Retinal pigment epithelial cell (primary cell): ENCODE results near the gene CEP95.

Source experiments
- DNase-seq: peaks from one replicate; pipeline ENCODE4 v3.0.0-alpha.2; 2010; ENCODE audit warnings: low read depth
- H3K4me3 ChIP-seq: 2 replicates; pipeline ENCODE4 v1.5.1; 2011; ENCODE audit warnings: mild to moderate bottlenecking, low read length, control low read depth, moderate library complexity
- CTCF ChIP-seq: conservative IDR thresholded peaks from 2 replicates; pipeline ENCODE4 v1.5.1; 2011; ENCODE audit warnings: low read depth, low read length, control low read depth, inconsistent platforms

The CEP95 gene

GRCh38 chr17:64500862-64501765 lies 5.7 kb upstream of the CEP95 start:
- no peak for TF ChIP-seq CTCF
- no peak overlapping the region for H3K4me3 ChIP-seq
- DNase-seq: no peak

GRCh38 chr17:64502021-64502420 lies 4.8 kb upstream of the CEP95 start:
- H3K4me3 ChIP-seq: no peak overlapping the region
- TF ChIP-seq CTCF: no peak

GRCh38 chr17:64502809-64503208 lies 4.0 kb upstream of the CEP95 start:
- no peak for DNase-seq
- no peak overlapping the region for H3K4me3 ChIP-seq
- TF ChIP-seq CTCF: no peak

More at GRCh38 chr17:64502021-64502420, 4.8 kb upstream of the CEP95 start:
- no peak for DNase-seq

GRCh38 chr17:64503341-64503740 lies 3.4 kb upstream of the CEP95 start:
- no peak for TF ChIP-seq CTCF
- H3K4me3 ChIP-seq: peak overlapping the region; percentile 60
- DNase-seq: no peak

GRCh38 chr17:64503821-64504768 lies 2.7 kb upstream of the CEP95 start:
- TF ChIP-seq CTCF: no peak
- no peak for DNase-seq
- H3K4me3 ChIP-seq: peak overlapping the region; percentile 60

- no peak for DNase-seq
- H3K4me3 ChIP-seq: peak overlapping the region; percentile 60
- TF ChIP-seq CTCF: no peak
Observed at GRCh38 chr17:64504769-64505339, 1.9 kb upstream of the CEP95 start.
